GM21717 (cell line): ENCODE data around the gene GOLT1B.

Experiments used
- ATAC-seq: cut with Tn5 transposase; IDR thresholded peaks from one replicate; pipeline ENCODE4 v1.9.1; 2021; ENCODE audit warnings: mild to moderate bottlenecking, moderate library complexity; ENCODE audit not compliant: unreplicated experiment

GOLT1B gene

GRCh38 chr12:21561158-21561557, 59.6 kb downstream of the GOLT1B start:
- ATAC-seq, result no peak

- ATAC-seq, result no peak
These were observed 61.3 kb downstream of the GOLT1B start for GRCh38 chr12:21562859-21563258.

GRCh38 chr12:21566223-21566906, 64.8 kb downstream of the GOLT1B start:
- ATAC-seq, result no peak

GRCh38 chr12:21566907-21567394, 65.4 kb downstream of the GOLT1B start:
- no peak for ATAC-seq
